K562 (cell line): ENCODE results near the gene BRAF. TPM values are rescaled to one million over a fixed set of nuclear protein-coding genes. Genes with fewer than 3 reads are reported as not detected.

ENCODE experiments used
- ATAC-seq: fragments of 200-7000 bp; cut with Tn5 transposase; 3 replicates; pipeline ENCODE4 v1.9.1; 2020; ENCODE audit warnings: moderate library complexity
- BruUV-seq: library from RNA; stranded (reverse); fragments of 400-500 nt; replicated peaks from 2 replicates; lab custom pipeline; 2021; lab: Mats Ljungman, UMichigan
- CTCF ChIA-PET: fragments of 300-600 bp; formaldehyde crosslinking; extraction: SDS; loops from one replicate; lab custom pipeline; 2021; ENCODE audit warnings: low intra/inter-chr PET ratio; lab: Yijun Ruan, JAX
- POLR2A ChIA-PET: fragments of 300-600, 350-650 bp; sonication (Branson Sonifier 250); formaldehyde crosslinking; extraction: SDS; loops from one replicate; lab custom pipeline; 2021; ENCODE audit warnings: antibody characterized with exemption, inconsistent platforms; lab: Yijun Ruan, JAX
- DNase-seq, 4 experiments: peaks; one replicate each; pipeline versions ENCODE4 v3.0.0 to v3.0.0-alpha.2; 2011 to 2018; ENCODE audit warnings: low spot score in 3 of 4, mixed read lengths in 3 of 4; ENCODE audit errors: extremely low read depth in 1 of 4
- FAIRE-seq: peaks from 2 replicates; lab custom pipeline; 2011; peaks lifted over from hg19 to GRCh38; lab: Jason Lieb, UNC
- H2AFZ ChIP-seq: 2 replicates; pipeline ENCODE4 v1.6.0; 2011; ENCODE audit warnings: low read depth, low read length, control low read depth, inconsistent platforms
- H3K27ac ChIP-seq: fragments of 200-600 bp; 3 replicates; pipeline ENCODE4 v1.8.0; 2011; ENCODE audit warnings: low read depth, mild to moderate bottlenecking, control low read depth, inconsistent platforms, low read length, moderate library complexity, mixed read lengths; ENCODE audit errors: extremely low read depth
- H3K27me3 ChIP-seq, 2 experiments: fragments of 300-600 bp in 1 of 2; 2 replicates in 1 of 2; 3 replicates in 1 of 2; pipeline versions ENCODE4 v1.6.0 to v1.8.0; 2011; ENCODE audit warnings: inconsistent platforms in 2 of 2, low read length in 2 of 2, mild to moderate bottlenecking in 1 of 2, mixed read lengths in 1 of 2, moderate library complexity in 1 of 2; ENCODE audit not compliant: control insufficient read depth in 2 of 2, insufficient read depth in 2 of 2
- H3K36me3 ChIP-seq: fragments of 300-600 bp; 3 replicates; pipeline ENCODE4 v1.8.0; 2011; ENCODE audit warnings: mild to moderate bottlenecking, low read length, inconsistent platforms; ENCODE audit not compliant: control insufficient read depth, insufficient read depth
- H3K4me1 ChIP-seq, 2 experiments: fragments of 200-600 bp in 1 of 2; replicated peaks in 1 of 2; 2 replicates in 1 of 2; 3 replicates in 1 of 2; pipeline versions ENCODE4 v1.5.1 to v1.8.0; 2011; ENCODE audit warnings: inconsistent platforms in 2 of 2, low read length in 2 of 2, mild to moderate bottlenecking in 1 of 2, mixed read lengths in 1 of 2, moderate library complexity in 1 of 2; ENCODE audit not compliant: control insufficient read depth in 2 of 2, insufficient read depth in 2 of 2
- H3K4me2 ChIP-seq: 2 replicates; pipeline ENCODE4 v1.6.1; 2011; ENCODE audit warnings: low read length, control low read depth, inconsistent platforms, mixed read lengths; ENCODE audit not compliant: insufficient read depth
- H3K4me3 ChIP-seq: fragments of 200-600 bp; sonication (generic), shearing (Covaris generic); 2 replicates; pipeline ENCODE4 v1.5.1; 2016; ENCODE audit warnings: control low read depth, inconsistent platforms
- H3K79me2 ChIP-seq: fragments of 200-600 bp; 3 replicates; pipeline ENCODE4 v1.8.0; 2011; ENCODE audit warnings: low read length, inconsistent platforms; ENCODE audit not compliant: control insufficient read depth, insufficient read depth
- H3K9ac ChIP-seq, 2 experiments: 2 replicates each; pipeline versions ENCODE4 v1.6.0 to v1.6.1; 2011; ENCODE audit warnings: low read depth in 2 of 2, low read length in 2 of 2, control low read depth in 1 of 2, inconsistent platforms in 1 of 2, mild to moderate bottlenecking in 1 of 2, mixed read lengths in 1 of 2; ENCODE audit not compliant: insufficient read depth in 1 of 2
- H3K9me1 ChIP-seq: one replicate; pipeline ENCODE4 v1.6.0; 2011; ENCODE audit warnings: inconsistent platforms, mild to moderate bottlenecking, low read length, moderate library complexity; ENCODE audit not compliant: control insufficient read depth, insufficient read depth
- H3K9me3 ChIP-seq: replicated peaks from 2 replicates; pipeline ENCODE4 v1.5.1; 2011; ENCODE audit warnings: low read depth, low read length, inconsistent platforms; ENCODE audit not compliant: control insufficient read depth, insufficient read depth
- H4K20me1 ChIP-seq: replicated peaks from 2 replicates; pipeline ENCODE4 v1.6.1; 2011; ENCODE audit warnings: low read length, inconsistent platforms, mixed read lengths; ENCODE audit not compliant: control insufficient read depth, insufficient read depth
- C11orf30 ChIP-seq: fragments of 450-650 bp; IDR thresholded peaks from 2 replicates; pipeline ENCODE4 v1.6.1; 2016; ENCODE audit warnings: low read depth, mild to moderate bottlenecking
- NFXL1 ChIP-seq: fragments of 450-650 bp; formaldehyde crosslinking; IDR thresholded peaks from 2 replicates; pipeline ENCODE4 v1.4.0; 2021; ENCODE audit warnings: mild to moderate bottlenecking
- TAF1 ChIP-seq: IDR thresholded peaks from 2 replicates; pipeline ENCODE4 v1.6.1; 2011; ENCODE audit warnings: mild to moderate bottlenecking, low read length, moderate library complexity; ENCODE audit not compliant: insufficient read depth, control insufficient read depth, severe bottlenecking; ENCODE audit errors: extremely low read depth
- U2AF1 ChIP-seq: fragments of 200-400 bp; formaldehyde crosslinking; optimal IDR thresholded peaks from 2 replicates; pipeline ENCODE3; 2017; ENCODE audit warnings: mild to moderate bottlenecking, low read depth, low read length, moderate library complexity
- ZNF316 ChIP-seq: fragments of 450-650 bp; IDR thresholded peaks from 2 replicates; pipeline ENCODE4 v1.6.1; 2016
- WGBS: fragments of 100-300 bp; shearing (Covaris generic); methylation state at CpG from one replicate; pipeline ENCODE4 v1.1.6; 2016; ENCODE audit warnings: low coverage, mixed read lengths; ENCODE audit not compliant: insufficient coverage; ENCODE audit errors: missing lambda C conversion rate; 5-methylcytosine and 5-hydroxymethylcytosine counted together
- in situ Hi-C: fragments of 300-500 bp; cut with MboI; formaldehyde crosslinking; loops from 4 replicates; pipeline ENCODE4 v1.15.0; 2018; ENCODE audit warnings: inconsistent platforms, mixed read lengths
- intact Hi-C: fragments of 100-400 bp; cut with micrococcal nuclease; formaldehyde crosslinking; loops from 2 replicates; pipeline ENCODE4 v1.14.2; 2022
- polyA plus RNA-seq, 8 experiments: library from polyadenylated mRNA; depleted of rRNA in 4 of 8; stranded (reverse) in 5 of 8; unstranded in 3 of 8; fragments of >200 nt; fragmentation: Nextera tagmentation in 2 of 8; fragmentation: Illumina TruSeq in 1 of 8; extraction: Ambion mirVana in 2 of 8; extraction: Trizol in 1 of 8; gene quantifications; 2 replicates each; pipeline versions ENCODE4 v1.2.1 to v1.2.3, GENCODE V29; 2011 to 2014; ENCODE audit warnings: inconsistent platforms in 1 of 8, missing spikeins in 1 of 8
- total RNA-seq, 7 experiments: library from RNA; depleted of rRNA in 6 of 7; stranded (reverse); fragments of >200 nt in 6 of 7; fragmentation: Illumina TruSeq in 2 of 7; extraction: Trizol in 2 of 7; gene quantifications; 2 replicates each; pipeline versions ENCODE4 v1.2.1 to v1.2.3, GENCODE V29; 2011 to 2021; ENCODE audit warnings: low replicate concordance in 1 of 7

Gene BRAF
- total and polyA plus RNA-seq, 9 of the 15 experiments (the other 6 are each of a cell fraction or from before 2014, with no cell fraction given) = 3.6 to 38.3 (median 21.9) TPM

GRCh38 chr7:140734729-140735128, 190.0 kb downstream of the BRAF start:
- Histone ChIP-seq H3K4me3 (no peak overlapping the region), H2AFZ (no peak overlapping the region), H3K79me2 (no peaks in the 10 kb centered on the region), H3K4me2 (no peak overlapping the region), H3K27me3 (no peaks in the 10 kb centered on the region), H3K36me3 (peaks cover 24% of the 10 kb centered on the region; the same call in 2 of the 3 replicates), H3K9me3 (no peaks in the 10 kb centered on the region), H3K9ac (no peak overlapping the region), H3K9me1 (no peaks in the 10 kb centered on the region), H3K27ac (no peak overlapping the region), H4K20me1 (no peaks in the 10 kb centered on the region), H3K4me1 (no peaks in the 10 kb centered on the region)
- in situ Hi-C loops (no loop called here), intact Hi-C loops (no loop called here)
- BruUV-seq = no TSS peak
- ATAC-seq (no peak), FAIRE-seq (no peak), DNase-seq (no peak)
- CTCF ChIA-PET = no interaction called here
- POLR2A ChIA-PET = interaction anchor here (0.6 kb wide), 1 partner anchor 801 kb away, joined by 3 read pairs; no protein-coding TSS in a partner anchor
- WGBS = no CpG with 5 or more reads among the region's 2 CpGs
- peak; percentile 68 for TF ChIP-seq U2AF1
- TF ChIP-seq C11orf30 = peak; percentile 38
- TF ChIP-seq ZNF316 = peak; percentile 70
- TF ChIP-seq NFXL1 (CRISPR knock-in tag) = no peak

- ATAC-seq (no peak; the same call in 2 of the 3 replicates), FAIRE-seq (no peak), DNase-seq (no peak)
- POLR2A ChIA-PET = interaction anchor here (0.9 kb wide), 1 partner anchor 12 kb away, joined by 3 read pairs; no protein-coding TSS in a partner anchor
- H3K9me1 ChIP-seq = no peaks in the 10 kb centered on the region
- no peak overlapping the region for H3K9ac ChIP-seq
- H2AFZ ChIP-seq = no peak overlapping the region
- 66% methylated on average over 2 of the region's 2 CpGs for WGBS
- H3K4me2 ChIP-seq = no peak overlapping the region
- H4K20me1 ChIP-seq = no peaks in the 10 kb centered on the region
- no peaks in the 10 kb centered on the region for H3K27me3 ChIP-seq
- H3K4me3 ChIP-seq = no peak overlapping the region
- no peak for TF ChIP-seq TAF1
- peaks cover 20% of the 10 kb centered on the region; the same call in 2 of the 3 replicates for H3K36me3 ChIP-seq
- in situ Hi-C loops = no loop called here
- no TSS peak for BruUV-seq
- H3K9me3 ChIP-seq = no peaks in the 10 kb centered on the region
- H3K4me1 ChIP-seq = no peaks in the 10 kb centered on the region
- intact Hi-C loops = no loop called here
- CTCF ChIA-PET = no interaction called here
- no peaks in the 10 kb centered on the region for H3K79me2 ChIP-seq
- no peak overlapping the region for H3K27ac ChIP-seq
These were observed 190.6 kb downstream of the BRAF start for GRCh38 chr7:140734096-140734495.
